GM19238 (cell line): ENCODE results near the gene MARS1.

Source experiments
- DNase-seq: peaks from one replicate; pipeline ENCODE4 v3.0.0; 2011; ENCODE audit warnings: low spot score; ENCODE audit not compliant: insufficient read length

MARS1 gene

GRCh38 chr12:57471661-57472060 lies 16.2 kb upstream of the MARS1 start:
- no peak for DNase-seq

GRCh38 chr12:57472391-57472790 lies 15.5 kb upstream of the MARS1 start:
- DNase-seq = no peak

- no peak for DNase-seq
Observed at GRCh38 chr12:57473392-57473791, 14.5 kb upstream of the MARS1 start.

GRCh38 chr12:57473886-57474285 lies 14.0 kb upstream of the MARS1 start:
- no peak for DNase-seq

- DNase-seq = no peak
Observed at GRCh38 chr12:57474430-57474829, 13.4 kb upstream of the MARS1 start.

- no peak for DNase-seq
Observed at GRCh38 chr12:57474862-57475261, 13.0 kb upstream of the MARS1 start.

GRCh38 chr12:57475271-57476161 lies 12.4 kb upstream of the MARS1 start:
- no peak for DNase-seq

- DNase-seq = peak; percentile 71
Observed at GRCh38 chr12:57476162-57476992, 11.5 kb upstream of the MARS1 start.

- DNase-seq = no peak
Observed at GRCh38 chr12:57476993-57477709, 10.7 kb upstream of the MARS1 start.

- DNase-seq = peak; percentile 60
Observed at GRCh38 chr12:57477710-57478681, 9.9 kb upstream of the MARS1 start.

GRCh38 chr12:57479043-57479375 lies 8.9 kb upstream of the MARS1 start:
- DNase-seq = no peak

- DNase-seq = peak; percentile 65
Observed at GRCh38 chr12:57479376-57480115, 8.3 kb upstream of the MARS1 start, which contains the start of gene ARHGAP9. Gene ARHGAP9 (minus strand): TSS chr12:57479866. CDS start chr12:57479406, 460 bp downstream.

GRCh38 chr12:57481671-57482070 lies 6.2 kb upstream of the MARS1 start:
- DNase-seq = no peak

- DNase-seq = no peak
Observed at GRCh38 chr12:57483466-57483865, 4.4 kb upstream of the MARS1 start.

GRCh38 chr12:57485695-57486094 lies 2.2 kb upstream of the MARS1 start:
- DNase-seq = no peak

GRCh38 chr12:57487055-57487596 lies 742 bp upstream of the MARS1 start:
- DNase-seq = no peak

GRCh38 chr12:57488402-57489156 lies 711 bp downstream of the MARS1 start:
- DNase-seq = no peak

- no peak for DNase-seq
Observed at GRCh38 chr12:57489157-57489641, 1.3 kb downstream of the MARS1 start.

GRCh38 chr12:57490126-57490525 lies 2.3 kb downstream of the MARS1 start:
- DNase-seq = no peak
